Esophagus muscularis mucosa (tissue), 4 donors: ENCODE results near the gene CCN6. TPM values are rescaled to one million over a fixed set of nuclear protein-coding genes. Genes with fewer than 3 reads are reported as not detected.

Experiments
- DNase-seq: peaks from one replicate; pipeline ENCODE4 v3.0.0-alpha.2; 2017; ENCODE audit errors: extremely low spot score
- H3K27ac ChIP-seq, 4 donors: fragments of 200-600 bp; sonication (generic); replicated peaks in 1 of 4; 1 replicate in 3 of 4; 2 replicates in 1 of 4; pipeline ENCODE4 v1.5.1; 2016 to 2019; ENCODE audit warnings: mild to moderate bottlenecking in 1 of 4
- H3K27me3 ChIP-seq, 4 donors: fragments of 200-600 bp; sonication (generic); one replicate each; pipeline versions ENCODE4 v1.5.1 to v1.6.0; 2016 to 2019
- H3K36me3 ChIP-seq, 4 donors: fragments of 200-600 bp; sonication (generic); one replicate each; pipeline ENCODE4 v1.5.1; 2016 to 2019
- H3K4me1 ChIP-seq, 4 donors: fragments of 200-600 bp; sonication (generic); one replicate each; pipeline ENCODE4 v1.5.1; 2016 to 2019
- H3K4me3 ChIP-seq, 4 donors: fragments of 200-600 bp; sonication (generic); 1 replicate in 2 of 4; 2 replicates in 2 of 4; pipeline ENCODE4 v1.5.1; 2016 to 2019; ENCODE audit warnings: mild to moderate bottlenecking in 4 of 4, moderate library complexity in 1 of 4
- H3K9me3 ChIP-seq, 4 donors: fragments of 200-600 bp; sonication (generic); 1 replicate in 3 of 4; 2 replicates in 1 of 4; pipeline ENCODE4 v1.5.1; 2016 to 2019
- EP300 ChIP-seq: sonication (generic); formaldehyde crosslinking; IDR thresholded peaks from one replicate; pipeline ENCODE4 v1.6.1; 2017; ENCODE audit warnings: antibody characterized with exemption
- POLR2A ChIP-seq: fragments of 450-650 bp; IDR thresholded peaks from one replicate; pipeline ENCODE4 v1.6.1; 2017; ENCODE audit warnings: antibody characterized with exemption, moderate library complexity, mild to moderate bottlenecking, low read depth
- POLR2AphosphoS5 ChIP-seq, 2 donors: sonication (generic); formaldehyde crosslinking; IDR thresholded peaks; one replicate each; pipeline ENCODE4 v1.6.1; 2017; ENCODE audit warnings: antibody characterized with exemption in 2 of 2
- WGBS: methylation state at CpG from one replicate; pipeline ENCODE4 v1.1.5; 2018; 5-methylcytosine and 5-hydroxymethylcytosine counted together
- intact Hi-C: fragments of 100-400 bp; cut with DNase I; formaldehyde crosslinking; loops from one replicate; pipeline ENCODE4 v1.15.1; 2023
- total RNA-seq, 4 donors: library from RNA; depleted of rRNA; stranded (reverse); fragments of >200 nt; gene quantifications; one replicate each; pipeline versions ENCODE4 v1.1.0 to v1.2.1, GENCODE V29; 2016
- TF ChIP-seq, protein P1 (sequence below), 3 experiments: fragments of 200-600 bp in 2 of 3; fragments of 450-650 bp in 1 of 3; sonication (generic) in 2 of 3; IDR thresholded peaks; one replicate each; pipeline ENCODE4 v1.5.1; 2017 to 2019; ENCODE audit warnings: antibody characterized with exemption in 3 of 3, mild to moderate bottlenecking in 2 of 3, moderate library complexity in 1 of 3

Gene CCN6
- total RNA-seq, 4 donors from 2014 or later: not detected

DNA sequence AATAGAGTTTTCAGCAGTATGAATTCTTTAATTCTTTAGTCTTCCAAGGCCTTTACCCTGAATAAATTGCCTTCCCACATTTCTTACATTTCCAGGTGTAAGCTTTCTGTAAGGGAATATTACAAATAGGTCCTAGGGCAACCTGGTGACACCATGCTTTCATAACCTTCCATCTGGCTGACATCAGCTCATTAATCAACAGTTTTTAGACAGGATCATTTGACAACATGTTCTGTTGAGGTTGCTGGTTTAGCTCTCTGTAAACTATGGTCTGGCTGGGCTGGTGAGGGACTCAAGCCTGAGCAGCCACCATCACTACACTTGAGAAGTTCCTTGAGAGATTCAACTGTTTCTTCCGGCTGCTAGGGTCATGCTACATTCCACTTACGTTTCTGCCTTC is 52.7 kb downstream of the CCN6 start:
- no peak for DNase-seq
- Histone ChIP-seq H3K36me3 (peaks cover 25 to 66% (median 37%) of the 10 kb centered on the region in 4 donors), H3K4me1 (peaks cover 0 to 13% (median 3%) of the 10 kb centered on the region in 4 donors), H3K27ac (peak overlapping the region in 1 of 4 donors; percentile 27), H3K27me3 (no peaks in the 10 kb centered on the region), H3K9me3 (no peaks in the 10 kb centered on the region), H3K4me3 (no peak overlapping the region)
- TF ChIP-seq POLR2A (no peak), POLR2AphosphoS5 (IDR thresholded peaks at IDR 0.05) (peak in 1 of 2 donors; percentile 44)
- WGBS: 70% methylated on average over 2 of the region's 2 CpGs
- intact Hi-C loops: no loop called here

DNA sequence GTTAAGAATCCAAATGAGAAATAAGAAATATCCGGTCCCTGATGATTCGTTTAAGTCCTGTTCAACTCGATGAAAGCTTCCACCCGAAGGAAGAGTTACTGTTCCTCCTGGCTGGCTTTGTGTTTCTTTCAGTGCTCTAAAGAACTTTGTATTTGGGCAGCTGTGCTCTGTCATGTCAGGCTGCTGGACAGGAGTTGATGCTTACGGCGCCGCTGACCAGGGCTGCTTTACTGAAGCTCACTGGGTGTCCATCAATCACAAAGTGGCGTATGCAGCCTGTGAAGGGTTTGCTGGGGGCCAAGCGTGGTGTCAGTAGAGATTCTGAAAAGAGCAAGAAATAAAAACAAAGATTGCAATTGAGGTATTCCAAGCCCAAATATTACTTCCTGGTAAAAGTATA is 55.4 kb downstream of the CCN6 start:
- TF ChIP-seq, protein P1, sequence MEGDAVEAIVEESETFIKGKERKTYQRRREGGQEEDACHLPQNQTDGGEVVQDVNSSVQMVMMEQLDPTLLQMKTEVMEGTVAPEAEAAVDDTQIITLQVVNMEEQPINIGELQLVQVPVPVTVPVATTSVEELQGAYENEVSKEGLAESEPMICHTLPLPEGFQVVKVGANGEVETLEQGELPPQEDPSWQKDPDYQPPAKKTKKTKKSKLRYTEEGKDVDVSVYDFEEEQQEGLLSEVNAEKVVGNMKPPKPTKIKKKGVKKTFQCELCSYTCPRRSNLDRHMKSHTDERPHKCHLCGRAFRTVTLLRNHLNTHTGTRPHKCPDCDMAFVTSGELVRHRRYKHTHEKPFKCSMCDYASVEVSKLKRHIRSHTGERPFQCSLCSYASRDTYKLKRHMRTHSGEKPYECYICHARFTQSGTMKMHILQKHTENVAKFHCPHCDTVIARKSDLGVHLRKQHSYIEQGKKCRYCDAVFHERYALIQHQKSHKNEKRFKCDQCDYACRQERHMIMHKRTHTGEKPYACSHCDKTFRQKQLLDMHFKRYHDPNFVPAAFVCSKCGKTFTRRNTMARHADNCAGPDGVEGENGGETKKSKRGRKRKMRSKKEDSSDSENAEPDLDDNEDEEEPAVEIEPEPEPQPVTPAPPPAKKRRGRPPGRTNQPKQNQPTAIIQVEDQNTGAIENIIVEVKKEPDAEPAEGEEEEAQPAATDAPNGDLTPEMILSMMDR (IDR thresholded peaks at IDR 0.05): no peak
- TF ChIP-seq POLR2AphosphoS5 (IDR thresholded peaks at IDR 0.05) (peak in 1 of 2 donors; percentile 34), EP300 (no peak), POLR2A (no peak)
- peaks cover 10 to 22% (median 11%) of the 10 kb centered on the region in 4 donors for H3K4me1 ChIP-seq
- DNase-seq: no peak
- no peak overlapping the region for H3K4me3 ChIP-seq
- intact Hi-C loops: no loop called here
- no peaks in the 10 kb centered on the region for H3K27me3 ChIP-seq
- 52% methylated on average over 9 of the region's 9 CpGs for WGBS
- H3K27ac ChIP-seq: peak overlapping the region in 3 of 4 donors; percentile 5 to 34 (median 20)
- no peaks in the 10 kb centered on the region for H3K9me3 ChIP-seq
- H3K36me3 ChIP-seq: peaks cover 45 to 82% (median 59%) of the 10 kb centered on the region in 4 donors

DNA sequence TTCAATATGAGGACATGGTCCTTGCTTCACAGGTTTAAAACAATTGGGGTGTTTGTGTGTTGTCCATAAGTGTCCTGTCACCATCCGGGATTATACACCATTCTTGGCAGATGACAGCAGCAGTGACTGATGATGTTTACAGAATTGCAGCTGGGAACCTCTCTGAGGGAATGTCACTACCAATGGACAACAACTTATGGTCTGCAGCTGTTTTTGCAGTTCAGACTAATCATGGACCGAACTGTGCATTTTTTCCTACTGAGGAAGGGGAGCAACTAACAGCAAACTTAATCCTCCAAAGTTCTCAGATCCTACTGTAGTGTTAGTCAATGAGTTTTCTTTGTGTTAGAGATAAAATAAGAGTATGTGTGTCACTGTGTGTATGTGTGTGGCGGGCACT is 59.5 kb downstream of the CCN6 start:
- peak in 1 of 2 donors; percentile 17 for TF ChIP-seq POLR2AphosphoS5 (IDR thresholded peaks at IDR 0.05)
- no peak for TF ChIP-seq POLR2A
- Histone ChIP-seq H3K4me1 (peaks cover 10 to 36% (median 19%) of the 10 kb centered on the region in 4 donors), H3K27me3 (no peaks in the 10 kb centered on the region), H3K4me3 (no peak overlapping the region), H3K27ac (no peak overlapping the region), H3K36me3 (peaks cover 63 to 100% (median 79%) of the 10 kb centered on the region in 4 donors), H3K9me3 (no peaks in the 10 kb centered on the region)
- intact Hi-C loops: no loop called here
- 38% methylated on average over 3 of the region's 3 CpGs for WGBS
- no peak for DNase-seq

DNA sequence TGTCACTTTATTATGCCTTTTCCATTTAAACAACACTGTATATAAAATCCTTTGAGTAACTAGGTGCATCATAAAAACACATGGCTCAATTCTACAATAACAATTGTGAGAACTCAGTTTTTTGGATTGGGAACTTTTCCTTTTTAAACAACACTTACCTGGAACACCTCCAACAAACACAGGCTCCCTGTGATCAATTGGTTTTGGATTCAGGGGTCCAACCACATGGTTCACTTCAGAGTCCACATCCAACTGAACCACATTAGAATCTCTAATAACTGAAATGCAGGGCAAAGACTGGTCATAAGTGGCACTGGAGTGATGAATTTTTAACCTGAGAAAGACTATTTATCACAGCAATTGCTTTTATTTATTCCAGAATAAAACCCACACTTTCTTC is 60.0 kb downstream of the CCN6 start:
- DNase-seq: no peak
- Histone ChIP-seq H3K4me3 (no peak overlapping the region), H3K4me1 (peaks cover 10 to 36% (median 19%) of the 10 kb centered on the region in 4 donors), H3K36me3 (peaks cover 63 to 100% (median 80%) of the 10 kb centered on the region in 4 donors), H3K27me3 (no peaks in the 10 kb centered on the region), H3K27ac (no peak overlapping the region), H3K9me3 (no peaks in the 10 kb centered on the region)
- no peak for TF ChIP-seq EP300
- intact Hi-C loops: no loop called here

DNA sequence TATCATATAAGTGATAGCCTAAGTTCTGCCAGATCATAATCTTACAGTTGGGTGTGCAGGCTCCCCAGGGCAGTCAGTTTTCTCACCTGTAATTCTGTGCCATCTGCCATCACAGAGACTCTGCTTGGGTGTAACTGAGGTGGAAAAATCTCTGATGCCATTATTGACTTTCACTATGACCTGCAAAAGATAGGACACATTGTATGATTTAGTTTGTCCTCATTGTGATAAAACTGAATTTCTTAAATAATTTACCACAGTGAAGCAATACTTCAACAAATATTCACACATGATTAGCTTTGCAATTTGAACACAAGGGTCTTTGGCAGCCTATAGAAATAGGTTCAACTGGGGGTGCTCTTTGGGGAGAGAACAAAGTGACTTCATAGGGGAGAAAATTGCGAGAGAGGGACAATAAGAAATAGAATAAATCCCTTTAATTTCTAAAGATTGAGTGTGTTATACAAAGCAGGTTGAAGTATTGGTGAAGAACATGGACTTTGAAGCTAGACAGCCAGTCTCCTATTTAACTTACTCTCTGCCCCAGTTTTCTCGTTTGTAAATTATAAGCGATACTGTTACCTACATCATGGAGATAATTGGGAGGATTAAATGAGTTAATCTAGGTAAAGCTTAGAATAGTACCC is 60.8 kb downstream of the CCN6 start:
- Histone ChIP-seq H3K4me1 (peaks cover 10 to 36% (median 19%) of the 10 kb centered on the region in 4 donors), H3K27ac (no peak overlapping the region), H3K36me3 (peaks cover 66 to 100% (median 81%) of the 10 kb centered on the region in 4 donors), H3K27me3 (no peaks in the 10 kb centered on the region), H3K9me3 (no peaks in the 10 kb centered on the region), H3K4me3 (no peak overlapping the region)
- intact Hi-C loops: no loop called here
- 90% methylated on average over 3 of the region's 3 CpGs for WGBS
- TF ChIP-seq POLR2AphosphoS5 (IDR thresholded peaks at IDR 0.05) (no peak), POLR2A (no peak), EP300 (no peak)
- TF ChIP-seq, protein P1 (IDR thresholded peaks at IDR 0.05): no peak
- DNase-seq: no peak

DNA sequence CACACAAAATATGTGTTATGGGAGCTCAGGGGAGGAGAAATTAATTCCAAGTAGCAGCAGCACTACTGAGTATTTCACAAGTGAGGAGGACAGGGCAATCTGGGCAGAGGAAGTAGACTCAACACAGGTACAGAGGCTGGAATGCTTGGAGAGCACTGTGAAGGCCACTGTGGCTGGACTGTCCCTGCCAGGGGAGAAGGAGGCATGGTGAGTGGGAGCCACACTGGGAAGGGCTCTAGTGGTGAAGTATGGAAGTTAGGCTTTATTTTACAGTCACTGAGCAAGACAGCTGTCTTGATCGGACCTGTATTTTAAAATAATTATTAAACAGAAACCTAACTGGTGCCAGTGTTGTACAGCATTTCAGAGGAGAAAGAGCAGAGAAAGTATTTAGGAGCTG is 62.3 kb downstream of the CCN6 start:
- intact Hi-C loops: no loop called here
- TF ChIP-seq POLR2AphosphoS5 (IDR thresholded peaks at IDR 0.05): peak in 1 of 2 donors; percentile 0
- TF ChIP-seq EP300: no peak
- Histone ChIP-seq H3K27me3 (no peaks in the 10 kb centered on the region), H3K4me3 (no peak overlapping the region), H3K4me1 (peaks cover 9 to 36% (median 13%) of the 10 kb centered on the region in 4 donors), H3K36me3 (peaks cover 79 to 100% (median 89%) of the 10 kb centered on the region in 4 donors), H3K9me3 (no peaks in the 10 kb centered on the region), H3K27ac (peak overlapping the region; percentile 1 to 64 (median 16))
- DNase-seq: no peak
- 60% methylated on average over 1 of the region's 1 CpG for WGBS
